22Rv1 (cell line): Measurements from ENCODE around the gene ATP1A2.

Source experiments
- CTCF ChIP-seq: fragments of 450-650 bp; IDR thresholded peaks from 2 replicates; pipeline ENCODE4 v1.5.1; 2017; ENCODE audit warnings: mild to moderate bottlenecking
- ZFX ChIP-seq: fragments of 450-650 bp; IDR thresholded peaks from 2 replicates; pipeline ENCODE4 v1.6.1; 2017; ENCODE audit warnings: antibody characterized with exemption, borderline replicate concordance

- no peak for TF ChIP-seq CTCF
- no peak for TF ChIP-seq ZFX
Observed at GRCh38 chr1:160076295-160076694, 39.3 kb upstream of the ATP1A2 start.
